CD4-positive, alpha-beta T cell treated with Interleukin-1 beta for 1 hour (primary cell): Measurements from ENCODE around the gene ABAT.

Source experiments
- DNase-seq, 2 donors: peaks; one replicate each; pipeline ENCODE4 v3.0.0-alpha.2; 2020 to 2022

ABAT gene

DNA sequence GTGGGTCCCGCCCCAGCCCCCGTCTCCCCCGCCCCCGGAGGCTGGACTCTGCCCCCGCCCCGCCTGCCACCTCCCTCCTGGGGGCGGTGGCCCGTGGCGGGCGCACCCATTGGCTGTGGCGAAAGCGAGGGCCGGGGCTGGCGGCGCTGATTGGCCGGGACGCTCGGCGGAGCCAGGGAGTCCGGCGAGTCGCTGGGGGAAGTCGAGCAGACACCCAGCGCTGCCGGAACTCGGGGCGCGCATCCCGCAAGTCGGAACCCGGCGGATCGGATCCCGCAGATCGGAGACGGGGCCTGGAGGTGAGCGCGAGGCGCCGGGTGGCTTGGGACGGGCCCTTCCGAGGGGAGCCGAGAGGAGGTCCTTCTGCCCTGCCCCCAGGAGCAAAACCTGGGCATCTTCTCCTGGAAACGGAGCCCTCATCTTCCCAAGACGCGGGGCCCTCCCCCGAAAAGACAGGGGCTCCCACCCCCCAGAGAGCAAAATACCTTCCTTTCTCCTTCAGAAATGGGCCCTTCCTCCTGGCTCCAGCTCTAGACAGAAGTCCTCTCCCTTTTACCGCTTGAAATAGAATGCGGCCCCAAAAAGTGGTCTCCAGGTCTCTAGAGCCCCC lies at the start of gene ABAT:
ABAT (plus strand) TSS at position 205 of the 610 bp plus-strand sequence. CDS start 61,123 bp downstream, outside the sequence.
- peak; percentile 90 to 91 for DNase-seq

DNA sequence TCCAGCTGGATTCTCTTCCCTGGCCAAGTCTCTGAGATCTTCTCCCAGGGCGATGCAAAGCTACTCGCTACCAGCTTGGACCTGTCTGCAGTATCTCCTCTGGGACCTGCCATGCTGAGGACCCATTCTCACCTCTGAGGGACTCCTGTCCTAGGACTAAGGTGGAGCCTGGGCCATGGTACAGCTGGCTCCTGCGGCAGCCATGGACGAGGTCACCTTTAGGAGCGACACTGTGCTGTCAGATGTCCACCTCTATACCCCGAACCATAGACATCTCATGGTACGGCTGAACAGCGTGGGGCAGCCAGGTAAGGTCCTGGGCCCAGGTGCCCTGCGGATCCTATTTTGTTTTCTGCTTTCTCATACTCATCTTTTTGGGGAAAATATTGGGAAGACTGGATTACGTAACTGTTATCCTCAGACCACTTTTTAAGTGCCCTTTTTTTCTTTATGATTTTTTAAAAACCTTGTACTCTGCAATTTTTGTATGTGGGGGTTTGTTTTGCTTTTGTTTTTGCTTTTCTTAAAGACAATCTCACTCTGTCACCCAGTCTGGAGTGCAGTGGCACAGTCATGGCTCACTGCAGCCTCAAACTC lies 48.8 kb upstream of the ABAT start:
- no peak for DNase-seq

DNA sequence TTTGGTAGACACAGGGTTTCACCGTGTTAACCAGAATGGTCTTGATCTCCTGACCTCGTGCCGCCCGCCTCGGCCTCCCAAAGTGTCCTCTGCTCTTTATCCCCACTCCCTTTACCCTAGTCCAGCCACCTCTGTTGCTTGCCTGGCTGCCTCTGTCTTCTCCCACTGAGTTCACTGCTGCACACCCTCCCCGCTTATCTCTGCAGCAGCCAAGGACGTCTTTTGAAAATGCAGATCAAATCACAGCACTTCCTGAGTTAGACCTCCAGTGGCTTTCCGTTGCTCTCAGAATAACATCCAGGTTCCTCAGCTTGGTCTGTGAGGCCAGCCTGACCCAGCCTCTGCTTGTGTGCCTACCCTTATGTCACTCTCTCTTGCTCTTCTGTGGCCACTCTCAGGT lies 47.5 kb upstream of the ABAT start:
- no peak for DNase-seq

DNA sequence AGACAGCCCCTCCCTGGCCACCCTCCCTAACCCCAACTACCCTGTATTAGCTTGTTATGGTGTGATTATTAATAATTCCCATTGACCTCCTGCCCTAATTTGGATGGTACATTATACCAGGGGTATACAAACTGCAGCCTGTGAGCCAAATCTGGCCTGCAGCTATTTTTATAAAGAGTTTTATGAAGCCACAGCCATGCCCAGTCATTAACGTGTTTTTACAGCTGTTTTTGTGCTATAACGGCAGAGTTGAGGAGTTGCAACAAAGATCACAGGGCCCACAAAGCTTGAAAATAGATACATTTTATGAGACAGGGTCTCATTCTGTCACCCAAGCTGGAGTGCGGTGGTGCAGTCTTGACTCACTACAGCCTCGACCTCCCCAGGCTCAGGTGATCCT lies 47.0 kb upstream of the ABAT start:
- DNase-seq = no peak

DNA sequence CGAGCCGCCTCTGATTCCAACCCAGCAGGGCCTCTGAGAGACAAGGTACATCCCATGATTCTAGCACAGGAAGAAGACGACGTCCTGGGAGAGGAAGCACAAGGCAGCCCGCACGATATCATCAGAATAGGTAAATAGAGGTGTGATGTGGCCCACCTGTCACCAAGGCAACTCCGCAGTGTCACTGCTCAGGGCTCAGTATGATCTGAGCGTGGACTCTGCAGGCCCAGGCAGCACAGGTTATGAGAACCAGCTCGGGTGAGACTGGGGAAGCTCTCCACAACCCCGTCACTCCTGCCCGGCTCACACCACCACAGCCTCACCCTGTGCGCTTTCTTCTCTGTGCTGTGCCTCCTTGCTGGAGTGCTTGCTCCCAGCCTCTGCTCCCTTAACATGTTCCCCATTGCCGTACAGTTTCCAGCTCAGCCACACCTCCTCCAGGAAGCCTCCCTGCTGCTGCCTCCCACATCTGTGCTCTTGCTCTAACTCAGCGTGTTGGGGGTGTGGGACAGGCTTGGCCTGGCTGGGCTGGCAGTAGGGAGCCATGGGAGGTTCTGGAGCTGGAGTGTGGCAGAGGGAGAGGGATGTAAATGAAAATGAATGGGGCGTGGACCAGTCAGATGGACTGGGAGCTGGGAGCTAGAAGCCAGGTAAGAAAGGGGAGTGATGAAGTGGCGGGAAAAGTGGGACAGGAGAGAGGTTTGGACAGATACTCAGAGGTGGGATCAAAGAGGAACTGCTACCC lies 45.3 kb upstream of the ABAT start:
- no peak for DNase-seq

DNA sequence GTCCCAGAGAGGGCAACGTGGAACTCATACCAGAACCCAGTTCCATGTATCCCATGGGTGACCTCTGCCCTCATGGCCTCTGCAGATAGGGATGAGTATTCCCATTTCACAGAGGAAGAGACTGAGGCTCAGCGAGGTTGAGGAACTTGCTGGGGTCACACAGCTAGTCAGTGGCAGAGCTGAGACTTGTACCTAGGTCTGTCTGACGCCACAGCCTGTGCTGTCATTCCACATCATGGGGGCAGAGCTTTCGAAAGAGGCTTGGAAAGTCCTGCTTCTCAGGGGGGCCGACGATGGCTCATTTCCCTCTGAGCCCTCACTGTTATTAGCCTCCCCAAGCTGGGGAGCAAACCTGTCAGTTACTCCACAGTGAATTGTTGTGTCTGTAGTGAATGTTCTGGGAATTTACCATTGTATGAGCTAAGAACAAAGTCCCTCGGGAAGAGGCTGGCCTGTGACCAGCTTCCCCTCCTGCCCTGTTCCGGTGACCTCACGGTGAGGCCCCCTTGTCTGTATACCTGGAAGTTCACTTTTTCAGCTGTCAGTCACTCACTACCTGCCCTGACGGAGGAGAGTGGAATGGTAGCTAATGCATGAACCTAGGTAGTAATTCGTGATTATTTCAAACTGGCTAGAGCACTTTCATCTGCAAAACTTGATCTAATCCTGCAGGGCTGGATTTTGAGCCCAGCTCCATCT lies 44.0 kb upstream of the ABAT start:
- DNase-seq = no peak

DNA sequence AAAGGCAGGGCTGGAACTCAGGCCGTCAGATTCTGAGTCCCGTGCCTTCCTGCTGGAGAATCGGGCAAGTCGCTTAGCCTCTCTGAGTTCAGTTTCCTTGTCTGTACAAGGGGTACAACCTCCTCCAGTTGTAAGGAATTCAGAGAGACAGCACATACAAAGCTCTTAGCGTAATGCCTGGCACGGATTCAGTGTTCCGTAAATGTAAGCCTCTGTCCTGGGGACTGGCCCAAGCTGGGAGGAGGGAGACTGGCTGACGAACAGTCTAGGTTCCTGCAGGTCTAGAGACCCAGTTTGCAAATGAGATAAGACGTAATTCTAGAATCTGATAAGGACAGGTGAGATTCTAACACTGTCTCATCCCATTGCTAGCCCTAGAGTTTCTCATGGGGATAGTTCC lies 43.0 kb upstream of the ABAT start:
- DNase-seq = no peak

DNA sequence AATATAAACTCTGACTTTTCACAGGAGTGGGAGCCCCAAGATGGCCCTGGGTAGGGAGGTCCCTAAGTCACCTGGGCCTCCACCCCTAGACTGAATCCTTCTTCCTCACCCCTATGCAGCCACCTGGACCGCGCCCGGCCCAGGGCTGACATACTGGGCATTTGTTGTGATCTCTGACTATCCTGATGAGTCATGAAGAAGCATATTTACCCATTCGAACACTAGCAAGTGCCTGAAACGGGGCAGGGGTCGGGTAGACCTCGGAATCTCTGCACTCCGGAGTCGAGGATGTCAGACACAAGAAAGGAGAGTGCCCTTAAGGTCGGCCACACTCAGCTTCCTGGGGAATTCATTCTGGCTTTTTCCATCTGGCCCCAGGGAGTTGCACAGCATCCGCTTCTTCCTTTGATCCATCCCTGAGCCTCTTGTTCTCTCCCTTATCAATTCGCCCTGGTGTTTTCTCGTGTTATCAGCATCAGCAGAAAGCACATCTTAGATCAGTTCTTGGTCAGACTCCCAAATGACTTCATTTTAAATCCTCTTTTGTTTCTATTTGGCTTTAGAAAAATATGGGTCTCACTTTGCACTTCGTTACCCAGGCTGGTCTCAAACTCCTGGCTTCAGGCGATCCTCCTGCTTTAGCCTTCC lies 42.5 kb upstream of the ABAT start:
- DNase-seq = peak in 1 of 2 donors; percentile 3

DNA sequence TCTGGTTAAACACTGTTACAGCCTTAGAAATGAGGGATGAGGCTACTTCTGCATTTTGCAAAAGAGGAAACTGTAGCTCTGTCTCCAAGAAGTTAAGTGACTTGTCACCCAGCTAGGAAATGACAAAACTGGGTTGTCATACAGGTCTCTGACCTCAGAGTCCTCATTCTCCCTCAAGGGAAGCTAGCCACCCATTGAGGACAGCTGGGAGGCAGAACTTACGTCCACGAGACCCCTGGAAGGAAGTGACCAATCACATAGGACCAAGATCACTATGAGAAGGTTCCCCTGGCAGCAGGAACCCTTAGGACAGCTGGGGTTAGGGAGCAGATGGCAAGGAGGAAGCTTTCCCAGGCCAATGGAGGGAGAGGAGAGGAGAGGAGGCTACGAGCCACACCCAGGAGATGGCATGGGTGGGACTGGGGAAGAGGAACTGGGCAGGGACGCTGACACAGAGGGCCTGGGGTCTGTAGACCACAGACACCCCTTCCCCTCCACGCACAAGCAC lies 41.7 kb upstream of the ABAT start:
- peak; percentile 22 to 76 for DNase-seq

DNA sequence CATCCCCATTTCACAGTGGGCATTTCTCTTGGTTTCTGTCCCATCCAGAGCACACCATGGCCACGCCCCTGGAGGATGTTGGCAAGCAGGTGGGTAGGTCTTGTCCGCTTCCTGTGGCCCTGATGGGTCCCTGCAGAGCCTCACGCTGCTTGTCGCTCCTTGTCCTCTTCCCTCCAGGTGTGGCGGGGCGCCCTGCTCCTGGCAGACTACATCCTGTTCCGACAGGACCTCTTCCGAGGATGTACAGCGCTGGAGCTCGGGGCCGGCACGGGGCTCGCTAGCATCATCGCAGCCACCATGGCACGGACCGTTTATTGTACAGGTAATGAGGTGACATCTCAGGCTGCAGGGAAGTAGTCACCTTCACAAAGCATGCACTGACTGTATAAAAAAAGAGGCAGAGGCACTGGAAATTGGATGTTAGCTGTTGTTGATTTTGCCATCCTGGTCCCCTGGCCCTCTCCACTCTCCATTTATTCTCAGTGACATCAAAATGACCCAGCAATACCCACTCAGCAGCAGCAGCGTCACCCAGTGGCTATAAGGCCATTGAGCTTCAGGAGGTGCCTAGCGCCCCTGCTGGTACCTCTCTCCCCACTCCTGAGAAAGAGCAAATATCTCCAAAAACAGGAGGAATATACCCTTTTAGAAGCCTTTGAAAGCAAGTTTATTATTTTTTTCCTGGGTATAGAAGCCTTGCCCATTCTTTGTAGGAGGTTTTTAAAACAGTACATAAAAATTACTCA lies 39.3 kb upstream of the ABAT start:
- DNase-seq = no peak

DNA sequence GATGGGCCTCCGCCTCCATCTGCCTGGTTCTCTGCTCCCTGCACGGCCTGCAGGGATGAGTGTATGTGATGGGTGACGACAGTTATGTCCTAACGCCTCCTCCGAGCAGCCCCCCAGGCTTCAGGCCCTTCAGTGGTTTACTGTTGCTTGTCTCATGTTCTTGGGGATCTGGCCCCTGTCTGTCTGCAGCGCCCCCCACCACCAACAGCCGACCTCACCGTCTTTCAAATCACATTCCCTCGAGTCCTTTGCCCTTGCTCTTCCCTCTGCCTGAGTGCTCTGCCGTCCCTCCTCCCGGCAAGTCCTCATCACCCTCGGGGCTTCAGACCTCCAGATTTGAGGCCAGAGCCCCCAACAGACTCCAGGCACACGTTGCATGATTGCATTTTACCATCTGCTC lies 34.7 kb upstream of the ABAT start:
- no peak for DNase-seq

DNA sequence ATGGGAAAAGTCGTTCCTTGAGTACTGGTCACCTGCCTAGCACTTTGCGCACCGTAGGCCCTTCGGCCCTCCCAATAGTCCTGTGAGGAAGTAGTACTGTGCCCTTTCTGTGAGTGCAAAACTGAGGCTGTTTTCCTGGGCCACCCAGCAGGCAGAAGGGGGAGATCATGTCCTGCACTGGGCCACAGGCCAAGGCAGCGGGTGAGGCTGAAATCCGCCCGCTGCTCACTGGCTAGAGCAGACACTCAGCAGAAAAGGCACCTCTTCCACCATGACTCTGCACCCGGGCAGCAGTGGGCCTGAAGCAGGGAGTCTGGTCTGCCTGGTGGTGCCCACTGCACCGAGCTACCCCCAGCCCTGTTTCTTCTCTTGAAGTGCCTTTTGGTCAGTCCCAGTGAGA lies 32.7 kb upstream of the ABAT start:
- no peak for DNase-seq

DNA sequence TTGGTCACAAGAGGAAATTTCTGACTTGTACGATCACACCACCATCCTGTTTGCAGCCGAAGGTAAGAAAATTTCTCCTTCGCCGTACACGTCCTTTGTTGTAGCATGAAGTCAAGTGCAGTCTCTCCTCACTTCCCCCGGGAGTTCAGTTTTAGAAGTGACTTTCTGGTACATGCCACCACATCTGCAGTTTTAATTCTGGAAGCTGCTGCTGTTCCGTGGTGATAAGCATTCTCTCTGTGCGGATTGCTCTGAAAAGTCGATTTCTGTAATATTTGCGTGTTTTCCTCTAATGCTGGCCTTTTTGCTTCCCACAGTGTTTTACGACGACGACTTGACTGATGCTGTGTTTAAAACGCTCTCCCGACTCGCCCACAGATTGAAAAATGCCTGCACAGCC lies 32.3 kb upstream of the ABAT start:
- DNase-seq = no peak

DNA sequence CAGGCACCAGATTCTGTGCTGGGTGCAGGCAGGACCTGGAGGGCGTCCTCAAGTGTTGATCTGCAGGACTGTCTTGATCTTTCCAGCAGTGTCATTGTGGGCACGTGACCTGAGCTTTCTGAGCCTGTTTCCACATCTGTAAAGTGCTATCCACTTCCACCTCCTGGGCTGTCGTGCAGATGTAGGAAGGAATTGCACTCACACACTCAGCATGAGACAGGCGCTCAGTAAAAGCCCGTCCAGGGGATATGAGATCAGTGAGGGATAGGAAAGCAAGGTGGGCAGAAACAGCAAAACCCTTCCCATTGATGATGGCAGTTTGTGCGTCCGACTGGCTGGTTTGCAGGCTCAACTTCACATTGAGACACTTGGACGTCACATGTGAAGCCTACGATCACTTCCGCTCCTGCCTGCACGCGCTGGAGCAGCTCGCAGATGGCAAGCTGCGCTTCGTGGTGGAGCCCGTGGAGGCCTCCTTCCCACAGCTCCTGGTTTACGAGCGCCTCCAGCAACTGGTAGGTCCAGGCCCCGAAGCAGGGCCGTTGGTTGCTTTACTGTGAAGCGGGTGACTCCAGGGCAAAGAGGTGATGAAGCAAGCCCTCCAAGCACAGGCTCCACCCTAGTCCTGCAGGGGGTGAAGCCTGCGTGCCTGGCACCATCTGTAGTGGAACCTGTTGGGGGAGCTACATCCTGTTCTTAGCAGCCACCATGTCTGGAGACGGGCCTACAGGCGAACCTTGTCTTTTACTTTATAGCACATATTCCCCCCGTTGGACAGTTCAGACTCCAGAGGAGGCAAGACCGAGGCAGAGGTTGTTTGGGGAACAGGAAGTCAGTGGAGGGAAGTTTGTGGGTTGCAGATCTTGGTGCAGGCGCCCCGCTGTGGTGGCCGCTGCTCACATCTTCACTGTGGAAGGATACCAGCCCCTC lies 29.9 kb upstream of the ABAT start:
- peak in 1 of 2 donors; percentile 41 for DNase-seq

DNA sequence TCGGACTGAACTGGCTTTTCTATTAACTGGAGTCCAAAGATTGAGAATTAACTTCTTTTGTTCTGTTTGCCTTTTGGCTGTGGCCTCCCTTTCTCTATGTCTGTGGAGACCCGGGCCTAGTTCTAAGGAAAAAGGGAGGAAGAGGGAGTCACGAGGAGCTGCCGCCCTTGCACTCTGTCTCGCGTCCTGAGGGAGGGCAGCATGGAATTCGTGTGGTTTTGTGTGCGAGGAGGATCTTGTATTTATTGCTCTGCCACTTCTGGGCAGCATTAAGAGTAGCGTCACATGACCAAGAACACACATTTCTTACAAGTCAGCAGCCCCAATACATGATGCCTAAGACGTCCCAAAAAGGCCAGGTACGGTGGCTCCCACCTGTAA lies 29.3 kb upstream of the ABAT start:
- DNase-seq = no peak

DNA sequence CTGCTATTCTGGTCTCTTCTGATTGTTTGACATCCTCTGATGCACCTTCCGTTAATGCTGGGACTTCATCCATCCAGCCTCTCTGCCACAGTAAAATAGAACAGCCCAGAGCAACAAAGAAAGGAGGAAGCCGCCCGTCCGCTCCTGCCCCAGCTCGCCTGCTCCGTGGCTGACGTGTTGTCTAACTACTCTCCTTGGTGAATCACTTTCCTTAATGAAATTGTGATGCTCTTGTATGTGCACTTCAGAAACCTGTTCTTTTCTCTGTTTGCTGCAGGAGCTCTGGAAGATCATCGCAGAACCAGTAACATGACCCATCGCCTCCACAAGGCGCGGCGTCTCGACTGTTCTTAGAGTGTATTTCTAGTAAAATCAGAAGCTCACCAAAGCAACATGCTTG lies 28.6 kb upstream of the ABAT start:
- DNase-seq = no peak

DNA sequence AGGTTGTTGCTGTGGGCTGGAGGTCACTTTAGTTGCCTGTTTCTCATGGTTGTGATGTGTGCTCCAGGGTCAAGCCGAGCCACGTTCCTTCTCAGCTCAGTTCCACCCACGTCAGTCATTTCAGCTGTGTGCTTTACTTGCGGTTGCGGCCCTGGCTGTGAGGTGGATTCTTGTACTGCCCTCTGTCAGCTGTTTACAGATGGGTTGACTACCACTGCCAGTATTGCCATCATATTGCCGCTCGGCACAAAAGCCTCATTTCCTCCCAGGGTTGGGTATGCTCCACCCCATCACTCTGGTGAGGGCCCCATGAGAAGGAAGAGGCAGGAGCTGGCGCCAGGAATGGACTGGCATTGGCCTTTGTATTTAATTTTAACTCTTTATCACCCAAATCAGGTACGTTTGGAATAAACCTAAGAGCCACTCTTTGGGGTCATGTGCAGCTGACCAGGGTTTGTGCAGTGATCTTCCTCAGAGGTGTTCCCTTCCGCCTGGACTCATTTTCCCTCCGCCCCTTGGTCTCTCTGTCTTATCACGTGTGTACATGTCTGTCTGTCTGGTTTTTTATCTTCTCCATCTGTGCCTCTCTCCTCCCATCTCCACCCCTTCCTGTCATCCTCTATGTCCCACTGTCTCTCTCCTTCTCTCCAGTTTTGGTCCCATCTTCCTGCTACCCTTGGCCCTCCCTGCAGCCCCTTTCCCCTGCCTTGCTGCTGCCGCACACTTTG lies 27.9 kb upstream of the ABAT start:
- DNase-seq = no peak

DNA sequence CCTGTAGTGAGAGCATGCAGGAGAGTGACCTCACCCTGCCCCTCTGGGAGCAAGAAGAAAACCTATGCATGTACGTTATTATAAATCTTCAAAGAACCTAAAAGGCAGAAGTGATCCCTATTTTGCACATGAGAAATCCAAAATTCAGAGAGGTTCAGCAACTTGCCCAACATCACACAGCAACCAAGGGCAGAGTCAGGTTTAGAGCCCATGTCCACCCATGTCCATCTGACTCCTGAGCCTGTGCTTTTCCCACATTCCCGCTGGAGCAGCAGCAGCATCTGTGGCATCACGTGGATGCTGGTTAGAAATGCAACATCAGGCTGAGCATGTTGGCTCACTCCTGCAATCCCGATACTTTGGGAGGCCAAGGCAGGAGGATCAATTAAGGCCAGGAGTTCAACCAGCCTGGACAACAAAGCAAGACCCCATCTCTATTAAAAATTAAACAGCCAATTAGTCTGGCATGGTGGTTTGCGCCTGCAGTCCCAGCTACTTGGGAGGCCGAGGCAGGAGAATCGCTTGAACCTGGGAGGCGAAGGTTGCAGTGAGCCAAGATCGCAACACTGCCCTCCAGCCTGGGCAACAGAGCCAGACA lies 26.6 kb upstream of the ABAT start:
- DNase-seq = no peak

DNA sequence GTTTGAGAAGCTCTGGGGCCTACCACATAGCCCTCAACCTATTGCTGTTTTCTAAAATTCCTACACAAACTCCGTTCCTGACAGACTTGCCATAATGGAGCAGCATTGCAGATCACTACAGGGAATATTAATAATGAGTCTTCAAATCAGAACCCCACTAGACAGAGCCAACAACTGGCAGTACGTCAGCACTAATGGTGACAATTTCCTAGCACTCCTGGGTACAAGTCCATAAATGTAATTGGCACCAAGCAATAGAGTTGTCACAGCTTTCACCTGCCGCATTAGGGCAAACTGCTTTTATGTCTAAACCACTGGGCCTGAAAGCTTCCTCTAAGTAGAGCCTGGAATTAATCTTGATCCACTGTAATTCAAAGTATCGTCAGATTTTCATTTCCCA lies 25.5 kb upstream of the ABAT start:
- no peak for DNase-seq
